ENCODE data around the gene MT1M. TPM values are rescaled to one million over a fixed set of nuclear protein-coding genes. Genes with fewer than 3 reads are reported as not detected.

Gene MT1M
- total RNA-seq, 1 donor from 2014 or later: 1.2 TPM

DNA sequence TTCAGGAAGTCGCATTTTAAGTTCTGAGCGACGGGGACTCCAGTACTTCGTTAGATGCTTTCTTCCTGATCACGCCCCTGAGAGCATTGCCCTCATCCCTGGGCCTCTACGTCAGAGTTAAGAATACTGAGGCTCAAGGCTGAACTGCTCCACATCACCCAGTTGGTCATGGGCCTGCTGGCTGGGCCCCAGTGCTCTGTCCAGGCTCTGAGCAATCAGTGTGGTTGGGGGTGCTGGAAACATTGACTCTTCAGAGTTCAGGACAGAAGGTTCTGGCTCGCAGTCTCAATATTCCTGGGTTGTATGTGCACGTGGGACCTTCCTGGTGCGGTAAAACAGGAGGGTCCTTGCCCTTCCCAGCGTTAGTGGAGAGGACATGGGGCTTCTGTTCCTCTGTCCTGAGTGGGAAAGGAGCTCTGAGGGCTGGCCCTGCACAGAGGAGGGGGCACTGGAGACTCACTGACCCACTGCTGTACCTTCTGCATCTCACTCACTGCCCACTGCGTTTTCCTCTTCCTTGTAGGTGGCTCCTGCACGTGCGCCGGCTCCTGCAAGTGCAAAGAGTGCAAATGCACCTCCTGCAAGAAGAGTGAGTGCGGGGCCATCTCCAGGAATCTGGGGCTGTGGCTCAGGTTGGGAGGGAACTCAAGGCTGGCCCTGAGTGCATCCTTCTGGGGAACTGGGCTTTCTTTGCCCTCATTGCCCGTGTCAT, 6.4 kb upstream of the MT1M start:
- H3K27me3 Mint-ChIP-seq (ENCODE audit: unreplicated experiment): no peaks in the 10 kb centered on the region
- no peak for DNase-seq (ENCODE audit: extremely low spot score, unreplicated experiment)
- peak overlapping the region; percentile 68 for H3K27ac Mint-ChIP-seq (ENCODE audit: unreplicated experiment)
- no peaks in the 10 kb centered on the region for H3K36me3 Mint-ChIP-seq (ENCODE audit: unreplicated experiment)
- TF ChIP-seq CTCF (IDR thresholded peaks at IDR 0.05): no peak
- peak overlapping the region; percentile 79 for H3K4me3 Mint-ChIP-seq (ENCODE audit: unreplicated experiment)
- H3K4me1 Mint-ChIP-seq (ENCODE audit: unreplicated experiment): peaks cover 34% of the 10 kb centered on the region
- no peaks in the 10 kb centered on the region for H3K9me3 Mint-ChIP-seq (ENCODE audit: unreplicated experiment)

DNA sequence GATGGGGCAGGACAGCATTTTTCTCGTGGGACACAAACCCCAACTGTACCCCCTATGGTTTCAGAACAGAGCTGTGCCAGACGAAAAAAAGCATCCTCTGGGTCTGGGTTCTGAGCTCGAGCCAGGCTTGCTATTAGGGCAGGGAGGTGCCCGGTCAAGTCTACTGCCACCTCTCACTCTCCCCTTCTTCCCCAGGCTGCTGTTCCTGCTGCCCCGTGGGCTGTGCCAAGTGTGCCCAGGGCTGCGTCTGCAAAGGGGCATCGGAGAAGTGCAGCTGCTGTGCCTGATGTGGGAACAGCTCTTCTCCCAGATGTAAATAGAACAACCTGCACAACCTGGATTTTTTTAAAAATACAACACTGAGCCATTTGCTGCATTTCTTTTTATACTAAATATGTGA, 5.8 kb upstream of the MT1M start:
- peaks cover 32% of the 10 kb centered on the region for H3K4me1 Mint-ChIP-seq (ENCODE audit: unreplicated experiment)
- H3K27ac Mint-ChIP-seq (ENCODE audit: unreplicated experiment): peak overlapping the region; percentile 68
- H3K27me3 Mint-ChIP-seq (ENCODE audit: unreplicated experiment): no peaks in the 10 kb centered on the region
- TF ChIP-seq CTCF (IDR thresholded peaks at IDR 0.05): no peak
- H3K4me3 Mint-ChIP-seq (ENCODE audit: unreplicated experiment): peak overlapping the region; percentile 79
- no peak for DNase-seq (ENCODE audit: extremely low spot score, unreplicated experiment)
- H3K9me3 Mint-ChIP-seq (ENCODE audit: unreplicated experiment): no peaks in the 10 kb centered on the region
- H3K36me3 Mint-ChIP-seq (ENCODE audit: unreplicated experiment): no peaks in the 10 kb centered on the region

GRCh38 chr16:56628486-56629350, 3.7 kb upstream of the MT1M start:
- H3K4me3 Mint-ChIP-seq (ENCODE audit: unreplicated experiment): no peak overlapping the region
- no peak for TF ChIP-seq CTCF (IDR thresholded peaks at IDR 0.05)
- peaks cover 4% of the 10 kb centered on the region for H3K27me3 Mint-ChIP-seq (ENCODE audit: unreplicated experiment)
- no peak overlapping the region for H3K27ac Mint-ChIP-seq (ENCODE audit: unreplicated experiment)
- DNase-seq (ENCODE audit: extremely low spot score, unreplicated experiment): no peak
- H3K4me1 Mint-ChIP-seq (ENCODE audit: unreplicated experiment): peaks cover 40% of the 10 kb centered on the region
- H3K36me3 Mint-ChIP-seq (ENCODE audit: unreplicated experiment): no peaks in the 10 kb centered on the region
- no peaks in the 10 kb centered on the region for H3K9me3 Mint-ChIP-seq (ENCODE audit: unreplicated experiment)

- Mint-ChIP-seq H3K4me3 (ENCODE audit: unreplicated experiment) (no peak overlapping the region), H3K36me3 (ENCODE audit: unreplicated experiment) (no peaks in the 10 kb centered on the region), H3K27me3 (ENCODE audit: unreplicated experiment) (peaks cover 11% of the 10 kb centered on the region), H3K4me1 (ENCODE audit: unreplicated experiment) (peaks cover 44% of the 10 kb centered on the region), H3K27ac (ENCODE audit: unreplicated experiment) (no peak overlapping the region), H3K9me3 (ENCODE audit: unreplicated experiment) (no peaks in the 10 kb centered on the region)
- no peak for DNase-seq (ENCODE audit: extremely low spot score, unreplicated experiment)
- no peak for TF ChIP-seq CTCF (IDR thresholded peaks at IDR 0.05)
Measured at GRCh38 chr16:56629531-56629930, 2.9 kb upstream of the MT1M start.

GRCh38 chr16:56630134-56630533, 2.3 kb upstream of the MT1M start:
- DNase-seq (ENCODE audit: extremely low spot score, unreplicated experiment): no peak
- Mint-ChIP-seq H3K9me3 (ENCODE audit: unreplicated experiment) (no peaks in the 10 kb centered on the region), H3K36me3 (ENCODE audit: unreplicated experiment) (no peaks in the 10 kb centered on the region), H3K27ac (ENCODE audit: unreplicated experiment) (no peak overlapping the region), H3K27me3 (ENCODE audit: unreplicated experiment) (peaks cover 17% of the 10 kb centered on the region), H3K4me1 (ENCODE audit: unreplicated experiment) (peaks cover 45% of the 10 kb centered on the region), H3K4me3 (ENCODE audit: unreplicated experiment) (no peak overlapping the region)
- TF ChIP-seq CTCF (IDR thresholded peaks at IDR 0.05): no peak

Data from osteocyte (in vitro differentiated cells).